ENCODE data around the gene NOTO.

The NOTO gene

DNA sequence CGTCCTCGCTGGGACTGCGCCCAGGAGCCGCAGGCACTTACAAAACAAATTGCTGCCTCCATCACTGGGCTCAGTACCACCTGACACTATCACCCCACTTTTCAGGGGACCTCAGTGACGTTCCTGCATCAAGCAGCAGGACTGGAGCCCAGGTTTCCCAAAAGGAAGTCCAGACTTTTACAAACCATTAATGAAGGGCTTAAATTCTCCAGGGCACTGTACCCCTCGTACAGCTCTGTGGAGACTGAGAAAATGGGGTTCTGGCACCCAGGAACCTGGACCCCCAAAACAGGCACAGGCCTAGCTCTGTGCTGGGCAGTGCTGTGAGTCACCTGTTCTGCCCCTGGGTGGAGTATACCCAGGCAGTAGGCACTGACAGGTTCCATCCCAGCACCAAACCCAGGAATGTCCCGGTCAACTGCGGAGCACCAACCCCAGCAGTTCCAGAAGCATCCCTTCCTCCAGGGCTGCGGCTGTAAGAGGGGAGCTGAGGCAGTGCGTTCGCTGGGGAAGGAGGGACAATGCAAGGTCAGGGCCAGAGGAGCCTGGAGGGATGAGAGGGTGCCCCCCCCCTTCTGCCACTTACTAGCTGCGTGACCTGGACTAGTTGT is 24.6 kb upstream of the NOTO start:
- ChIA-PET POLR2A (interaction anchor here (0.6 to 1.4 kb wide), 7 partner anchors 21 to 285 kb away, joined by 3 to 6 read pairs (median 4); partner anchors contain the start of gene CCT7), CTCF (interaction anchor here (0.6 to 7.4 kb wide), 52 partner anchors 8 to 1637 kb away, joined by 3 to 75 read pairs (median 4); partner anchors contain the start of gene SPR)
- no peak overlapping the region for H3K4me3 ChIP-seq (ENCODE audit: low read depth, low read length)
- no peaks in the 10 kb centered on the region for H3K36me3 ChIP-seq (ENCODE audit: control insufficient read depth in 2 of 2, insufficient read depth in 1 of 2, low read length in 2 of 2)
- H3K9me3 ChIP-seq (ENCODE audit: control insufficient read depth, insufficient read depth, low read depth, low read length) = no peaks in the 10 kb centered on the region
- H3K4me1 ChIP-seq (ENCODE audit: control insufficient read depth, insufficient read depth, low read length) = peaks cover 3% of the 10 kb centered on the region; the same call in 1 of the 2 replicates
- H3K27ac ChIP-seq (ENCODE audit: extremely low read depth, low read depth, low read length) = no peak overlapping the region
- no peak for TF ChIP-seq HOXD13 (CRISPR knock-in tag; IDR thresholded peaks at IDR 0.05; ENCODE audit: borderline replicate concordance)
- 0 out of 2 replicates have a peak, but pooled peaks have one; percentile 4 for TF ChIP-seq ZIC2 (tag by site-specific recombination; IDR thresholded peaks at IDR 0.05)
- TF ChIP-seq, protein P1, sequence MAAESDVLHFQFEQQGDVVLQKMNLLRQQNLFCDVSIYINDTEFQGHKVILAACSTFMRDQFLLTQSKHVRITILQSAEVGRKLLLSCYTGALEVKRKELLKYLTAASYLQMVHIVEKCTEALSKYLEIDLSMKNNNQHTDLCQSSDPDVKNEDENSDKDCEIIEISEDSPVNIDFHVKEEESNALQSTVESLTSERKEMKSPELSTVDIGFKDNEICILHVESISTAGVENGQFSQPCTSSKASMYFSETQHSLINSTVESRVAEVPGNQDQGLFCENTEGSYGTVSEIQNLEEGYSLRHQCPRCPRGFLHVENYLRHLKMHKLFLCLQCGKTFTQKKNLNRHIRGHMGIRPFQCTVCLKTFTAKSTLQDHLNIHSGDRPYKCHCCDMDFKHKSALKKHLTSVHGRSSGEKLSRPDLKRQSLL (tag by site-specific recombination; IDR thresholded peaks at IDR 0.05) = no peak
- TF ChIP-seq ZFHX2 (tag by site-specific recombination; conservative IDR thresholded peaks at IDR 0.05) = no peak
- 0 out of 2 replicates have a peak, but pooled peaks have one; percentile 6 for TF ChIP-seq ZNF24 (tag by site-specific recombination; IDR thresholded peaks at IDR 0.05)
- no peak for TF ChIP-seq ZNF426 (tag by site-specific recombination; IDR thresholded peaks at IDR 0.05)
- no peak for TF ChIP-seq TRIM28 (IDR thresholded peaks at IDR 0.05; ENCODE audit: borderline replicate concordance, low read length)
- TF ChIP-seq, protein P2, sequence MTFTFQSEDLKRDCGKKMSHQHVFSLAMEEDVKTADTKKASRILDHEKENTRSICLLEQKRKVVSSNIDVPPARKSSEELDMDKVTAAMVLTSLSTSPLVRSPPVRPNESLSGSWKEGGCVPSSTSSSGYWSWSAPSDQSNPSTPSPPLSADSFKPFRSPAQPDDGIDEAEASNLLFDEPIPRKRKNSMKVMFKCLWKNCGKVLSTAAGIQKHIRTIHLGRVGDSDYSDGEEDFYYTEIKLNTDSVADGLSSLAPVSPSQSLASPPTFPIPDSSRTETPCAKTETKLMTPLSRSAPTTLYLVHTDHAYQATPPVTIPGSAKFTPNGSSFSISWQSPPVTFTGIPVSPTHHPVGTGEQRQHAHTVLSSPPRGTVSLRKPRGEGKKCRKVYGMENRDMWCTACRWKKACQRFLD (tag by site-specific recombination; IDR thresholded peaks at IDR 0.05) = no peak
- no peak for TF ChIP-seq IKZF3 (tag by site-specific recombination; IDR thresholded peaks at IDR 0.05)
- TF ChIP-seq ZNF184 (tag by site-specific recombination; IDR thresholded peaks at IDR 0.05) = no peak
- TF ChIP-seq ZNF548 (tag by site-specific recombination; IDR thresholded peaks at IDR 0.05) = no peak
- TF ChIP-seq ZNF214 (tag by site-specific recombination; IDR thresholded peaks at IDR 0.05; ENCODE audit: borderline replicate concordance) = no peak
- TF ChIP-seq, protein P3, sequence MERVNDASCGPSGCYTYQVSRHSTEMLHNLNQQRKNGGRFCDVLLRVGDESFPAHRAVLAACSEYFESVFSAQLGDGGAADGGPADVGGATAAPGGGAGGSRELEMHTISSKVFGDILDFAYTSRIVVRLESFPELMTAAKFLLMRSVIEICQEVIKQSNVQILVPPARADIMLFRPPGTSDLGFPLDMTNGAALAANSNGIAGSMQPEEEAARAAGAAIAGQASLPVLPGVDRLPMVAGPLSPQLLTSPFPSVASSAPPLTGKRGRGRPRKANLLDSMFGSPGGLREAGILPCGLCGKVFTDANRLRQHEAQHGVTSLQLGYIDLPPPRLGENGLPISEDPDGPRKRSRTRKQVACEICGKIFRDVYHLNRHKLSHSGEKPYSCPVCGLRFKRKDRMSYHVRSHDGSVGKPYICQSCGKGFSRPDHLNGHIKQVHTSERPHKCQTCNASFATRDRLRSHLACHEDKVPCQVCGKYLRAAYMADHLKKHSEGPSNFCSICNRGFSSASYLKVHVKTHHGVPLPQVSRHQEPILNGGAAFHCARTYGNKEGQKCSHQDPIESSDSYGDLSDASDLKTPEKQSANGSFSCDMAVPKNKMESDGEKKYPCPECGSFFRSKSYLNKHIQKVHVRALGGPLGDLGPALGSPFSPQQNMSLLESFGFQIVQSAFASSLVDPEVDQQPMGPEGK (tag by site-specific recombination; IDR thresholded peaks at IDR 0.05) = no peak
- TF ChIP-seq, protein P4, sequence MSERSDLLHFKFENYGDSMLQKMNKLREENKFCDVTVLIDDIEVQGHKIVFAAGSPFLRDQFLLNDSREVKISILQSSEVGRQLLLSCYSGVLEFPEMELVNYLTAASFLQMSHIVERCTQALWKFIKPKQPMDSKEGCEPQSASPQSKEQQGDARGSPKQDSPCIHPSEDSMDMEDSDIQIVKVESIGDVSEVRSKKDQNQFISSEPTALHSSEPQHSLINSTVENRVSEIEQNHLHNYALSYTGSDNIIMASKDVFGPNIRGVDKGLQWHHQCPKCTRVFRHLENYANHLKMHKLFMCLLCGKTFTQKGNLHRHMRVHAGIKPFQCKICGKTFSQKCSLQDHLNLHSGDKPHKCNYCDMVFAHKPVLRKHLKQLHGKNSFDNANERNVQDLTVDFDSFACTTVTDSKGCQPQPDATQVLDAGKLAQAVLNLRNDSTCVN (tag by site-specific recombination; optimal IDR thresholded peaks at IDR 0.05) = peak; percentile 1
- TF ChIP-seq, protein P5, sequence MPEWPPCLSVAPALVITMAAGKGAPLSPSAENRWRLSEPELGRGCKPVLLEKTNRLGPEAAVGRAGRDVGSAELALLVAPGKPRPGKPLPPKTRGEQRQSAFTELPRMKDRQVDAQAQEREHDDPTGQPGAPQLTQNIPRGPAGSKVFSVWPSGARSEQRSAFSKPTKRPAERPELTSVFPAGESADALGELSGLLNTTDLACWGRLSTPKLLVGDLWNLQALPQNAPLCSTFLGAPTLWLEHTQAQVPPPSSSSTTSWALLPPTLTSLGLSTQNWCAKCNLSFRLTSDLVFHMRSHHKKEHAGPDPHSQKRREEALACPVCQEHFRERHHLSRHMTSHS (tag by site-specific recombination; IDR thresholded peaks at IDR 0.05) = no peak
- no peak for TF ChIP-seq KLF1 (tag by site-specific recombination; IDR thresholded peaks at IDR 0.05)
- TF ChIP-seq ZNF555 (tag by site-specific recombination; conservative IDR thresholded peaks at IDR 0.05) = no peak
- TF ChIP-seq ZBTB8A (tag by site-specific recombination; IDR thresholded peaks at IDR 0.05) = no peak
- no peak for TF ChIP-seq ZNF585B (tag by site-specific recombination; IDR thresholded peaks at IDR 0.05)
- TF ChIP-seq ZNF561 (tag by site-specific recombination; IDR thresholded peaks at IDR 0.05; ENCODE audit: borderline replicate concordance) = 0 out of 2 replicates have a peak, but pooled peaks have one; percentile 1
- no peak for TF ChIP-seq ZNF600 (tag by site-specific recombination; IDR thresholded peaks at IDR 0.05)
- TF ChIP-seq ZSCAN30 (tag by site-specific recombination; IDR thresholded peaks at IDR 0.05) = no peak; the same call in 1 of the 2 replicates
- TF ChIP-seq ZNF202 (tag by site-specific recombination; IDR thresholded peaks at IDR 0.05; ENCODE audit: borderline replicate concordance) = no peak

All from HEK293 (cell line).